Measurements from ENCODE around the gene IL1RAPL2. TPM values are rescaled to one million over a fixed set of nuclear protein-coding genes. Genes with fewer than 3 reads are reported as not detected.

Gene IL1RAPL2
- total RNA-seq, 1 donor from 2014 or later = not detected

- no peak overlapping the region for H3K27ac Mint-ChIP-seq (ENCODE audit: unreplicated experiment)
- no peaks in the 10 kb centered on the region for H3K36me3 Mint-ChIP-seq (ENCODE audit: low read depth)
- H3K9me3 Mint-ChIP-seq (ENCODE audit: low read depth) = peaks cover 8% of the 10 kb centered on the region
- H3K4me3 Mint-ChIP-seq (ENCODE audit: unreplicated experiment) = no peak overlapping the region
- no peak for DNase-seq (ENCODE audit: low spot score)
- TF ChIP-seq CTCF (IDR thresholded peaks at IDR 0.05) = no peak
- no peaks in the 10 kb centered on the region for H3K27me3 Mint-ChIP-seq (ENCODE audit: low read depth)
- H3K4me1 Mint-ChIP-seq (ENCODE audit: low read depth) = no peaks in the 10 kb centered on the region
These were observed 1052.5 kb downstream of the IL1RAPL2 start for GRCh38 chrX:105618393-105619101.

- TF ChIP-seq CTCF (IDR thresholded peaks at IDR 0.05) = no peak
- Mint-ChIP-seq H3K4me3 (ENCODE audit: unreplicated experiment) (no peak overlapping the region), H3K9me3 (ENCODE audit: low read depth) (peaks cover 8% of the 10 kb centered on the region), H3K27me3 (ENCODE audit: low read depth) (no peaks in the 10 kb centered on the region), H3K36me3 (ENCODE audit: low read depth) (no peaks in the 10 kb centered on the region), H3K4me1 (ENCODE audit: low read depth) (no peaks in the 10 kb centered on the region), H3K27ac (ENCODE audit: unreplicated experiment) (no peak overlapping the region)
- DNase-seq (ENCODE audit: low spot score) = no peak
These were observed 1068.2 kb downstream of the IL1RAPL2 start for GRCh38 chrX:105634180-105634579.

- DNase-seq (ENCODE audit: low spot score) = no peak
- no peak for TF ChIP-seq CTCF (IDR thresholded peaks at IDR 0.05)
- Mint-ChIP-seq H3K4me3 (ENCODE audit: unreplicated experiment) (no peak overlapping the region), H3K27ac (ENCODE audit: unreplicated experiment) (no peak overlapping the region), H3K36me3 (ENCODE audit: low read depth) (no peaks in the 10 kb centered on the region), H3K27me3 (ENCODE audit: low read depth) (no peaks in the 10 kb centered on the region), H3K9me3 (ENCODE audit: low read depth) (peaks cover 5% of the 10 kb centered on the region), H3K4me1 (ENCODE audit: low read depth) (peaks cover 3% of the 10 kb centered on the region)
These were observed 1069.8 kb downstream of the IL1RAPL2 start for GRCh38 chrX:105635794-105636193.

GRCh38 chrX:105636667-105637066, 1070.7 kb downstream of the IL1RAPL2 start:
- Mint-ChIP-seq H3K9me3 (ENCODE audit: low read depth) (peaks cover 5% of the 10 kb centered on the region), H3K4me3 (ENCODE audit: unreplicated experiment) (no peak overlapping the region), H3K27ac (ENCODE audit: unreplicated experiment) (no peak overlapping the region), H3K36me3 (ENCODE audit: low read depth) (no peaks in the 10 kb centered on the region), H3K27me3 (ENCODE audit: low read depth) (no peaks in the 10 kb centered on the region), H3K4me1 (ENCODE audit: low read depth) (peaks cover 3% of the 10 kb centered on the region)
- DNase-seq (ENCODE audit: low spot score) = no peak
- TF ChIP-seq CTCF (IDR thresholded peaks at IDR 0.05) = no peak

GRCh38 chrX:105645667-105646357, 1079.8 kb downstream of the IL1RAPL2 start:
- peaks cover 3% of the 10 kb centered on the region for H3K4me1 Mint-ChIP-seq (ENCODE audit: low read depth)
- no peak overlapping the region for H3K4me3 Mint-ChIP-seq (ENCODE audit: unreplicated experiment)
- no peak overlapping the region for H3K27ac Mint-ChIP-seq (ENCODE audit: unreplicated experiment)
- TF ChIP-seq CTCF (IDR thresholded peaks at IDR 0.05) = no peak
- H3K27me3 Mint-ChIP-seq (ENCODE audit: low read depth) = no peaks in the 10 kb centered on the region
- no peak for DNase-seq (ENCODE audit: low spot score)
- H3K9me3 Mint-ChIP-seq (ENCODE audit: low read depth) = peaks cover 7% of the 10 kb centered on the region
- H3K36me3 Mint-ChIP-seq (ENCODE audit: low read depth) = no peaks in the 10 kb centered on the region
